ENCODE data around the gene ABL1. TPM values are rescaled to one million over a fixed set of nuclear protein-coding genes. Genes with fewer than 3 reads are reported as not detected.

The ABL1 gene
- total and polyA plus RNA-seq, 2 of the 13 experiments (the other 11 are each of a cell fraction or from before 2014, with no cell fraction given): 10.8 to 20.4 TPM

DNA sequence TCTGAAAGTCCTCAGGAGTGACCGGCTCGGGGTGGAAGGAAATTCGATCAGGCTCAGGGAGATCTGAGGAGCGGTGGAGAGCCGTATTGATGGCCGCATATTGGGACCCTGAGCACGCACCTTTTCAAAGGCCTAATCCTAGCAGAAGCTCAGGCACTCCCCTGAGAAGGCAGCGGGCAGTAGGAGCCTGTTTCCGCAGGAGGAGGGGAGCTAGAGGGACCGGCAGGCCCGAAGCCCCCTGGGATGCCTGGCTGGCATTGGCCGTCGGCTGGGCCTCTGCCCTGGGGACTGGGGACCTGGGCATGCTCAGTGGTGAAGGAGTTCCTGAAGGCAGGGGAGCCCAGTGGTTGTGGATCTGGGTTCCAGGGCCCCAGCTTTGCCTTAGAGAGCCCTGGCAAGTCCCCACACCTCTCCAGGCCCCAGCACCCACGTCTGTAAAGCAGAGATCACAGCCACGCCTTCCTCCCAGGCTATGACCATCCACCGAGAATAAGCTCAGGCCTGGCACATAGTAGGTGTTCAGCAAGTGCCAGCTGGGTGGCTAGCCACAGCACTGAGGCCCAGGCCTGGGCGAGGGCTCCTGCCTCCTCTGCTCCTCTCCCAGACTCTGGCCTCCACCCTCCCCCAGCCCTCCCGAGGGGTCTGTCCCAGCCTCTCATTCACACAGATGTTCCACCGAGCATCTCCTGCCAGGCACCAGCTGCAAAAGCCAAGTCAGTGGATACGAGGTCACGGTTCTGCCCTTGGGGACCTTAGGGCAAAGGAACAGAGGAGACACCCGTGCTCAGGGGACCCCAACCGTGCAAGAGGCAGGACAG is 78.8 kb downstream of the ABL1 start:
- in situ Hi-C loops (cut with HindIII; ENCODE audit: extremely low pct_ligation_motif_present, low pct_unique_long_range_greater_than_20kb): no loop called here
- Histone ChIP-seq H3K9me3 (ENCODE audit: low read length) (no peaks in the 10 kb centered on the region), H4K20me1 (ENCODE audit: insufficient read depth, low read length) (no peaks in the 10 kb centered on the region), H3K4me2 (ENCODE audit: low read depth, low read length) (no peak overlapping the region), H3K27me3 (ENCODE audit: control insufficient read depth in 1 of 2, insufficient read depth in 2 of 2, low read length in 2 of 2) (peaks cover 23 to 85% of the 10 kb centered on the region in 2 experiments; a peak in 4 of 5 replicates), H3K4me3 (replicated peaks in 1 of 3; ENCODE audit: insufficient read depth in 1 of 3, low read depth in 2 of 3, low read length in 3 of 3) (no peak overlapping the region), H3K9ac (ENCODE audit: insufficient read depth, low read depth, low read length) (no peak overlapping the region), H3K79me2 (ENCODE audit: insufficient read depth, low read length) (no peaks in the 10 kb centered on the region), H3K27ac (ENCODE audit: extremely low read length, insufficient read depth, low read length) (no peak overlapping the region), H2AFZ (ENCODE audit: low read length) (no peak overlapping the region), H3K4me1 (ENCODE audit: insufficient read depth, low read length) (no peaks in the 10 kb centered on the region), H3K36me3 (replicated peaks in 1 of 2; ENCODE audit: control insufficient read depth in 1 of 2, insufficient read depth in 2 of 2, low read length in 2 of 2) (no peaks in the 10 kb centered on the region)
- POLR2A ChIA-PET: no interaction called here
- intact Hi-C loops (cut with micrococcal nuclease; ENCODE audit: unreplicated experiment): no loop called here
- FAIRE-seq (no peak), ATAC-seq (no peak; the same call in 2 of the 3 replicates), DNase-seq (ENCODE audit: low spot score) (no peak)
- 27% methylated on average over 13 of the region's 23 CpGs for WGBS (ENCODE audit: low lambda C conversion rate)
- TF ChIP-seq ZKSCAN1 (IDR thresholded peaks at IDR 0.05; ENCODE audit: low read length): peak; percentile 49; the same call in 1 of the 2 replicates
- TF ChIP-seq, protein P1, sequence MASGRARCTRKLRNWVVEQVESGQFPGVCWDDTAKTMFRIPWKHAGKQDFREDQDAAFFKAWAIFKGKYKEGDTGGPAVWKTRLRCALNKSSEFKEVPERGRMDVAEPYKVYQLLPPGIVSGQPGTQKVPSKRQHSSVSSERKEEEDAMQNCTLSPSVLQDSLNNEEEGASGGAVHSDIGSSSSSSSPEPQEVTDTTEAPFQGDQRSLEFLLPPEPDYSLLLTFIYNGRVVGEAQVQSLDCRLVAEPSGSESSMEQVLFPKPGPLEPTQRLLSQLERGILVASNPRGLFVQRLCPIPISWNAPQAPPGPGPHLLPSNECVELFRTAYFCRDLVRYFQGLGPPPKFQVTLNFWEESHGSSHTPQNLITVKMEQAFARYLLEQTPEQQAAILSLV (CRISPR knock-in tag; IDR thresholded peaks at IDR 0.05; ENCODE audit: borderline replicate concordance): no peak
- CTCF ChIA-PET (ENCODE audit: low intra/inter-chr PET ratio, low total read pairs): no interaction called here
- no TSS peak for BruUV-seq (replicated peaks)

DNA sequence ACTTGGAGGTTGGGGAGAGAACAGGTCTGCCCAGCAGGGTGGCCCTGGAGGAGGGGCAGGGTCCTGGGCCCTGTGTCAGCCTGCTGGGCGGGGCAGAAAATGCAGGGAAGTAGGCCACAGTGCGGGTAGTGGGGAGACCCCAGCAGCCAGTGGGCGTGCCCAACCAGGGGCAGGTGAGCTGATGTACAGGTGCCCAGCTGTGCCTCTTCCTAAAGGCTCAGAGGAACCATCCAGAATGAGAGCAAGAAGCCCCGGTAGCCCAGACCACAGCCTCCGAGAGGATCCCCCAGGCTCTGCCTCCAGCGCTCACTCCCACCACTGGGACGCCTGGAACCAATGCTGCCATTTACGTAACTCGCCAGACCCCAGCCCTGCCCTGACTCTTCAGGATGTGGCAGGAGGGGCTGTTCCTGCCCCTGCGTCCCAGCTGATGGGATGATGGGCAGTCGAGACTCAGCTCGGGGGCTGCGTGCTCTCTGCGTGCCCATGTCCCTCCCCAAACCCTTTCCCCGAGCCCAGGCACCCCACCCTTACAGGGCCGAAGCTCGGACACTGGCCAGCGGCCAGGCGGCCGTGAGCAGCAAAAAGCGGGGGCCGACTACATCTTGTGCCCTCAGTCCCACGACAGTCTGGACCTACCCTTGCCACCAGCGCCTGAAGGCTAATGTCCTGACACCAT is 79.5 kb downstream of the ABL1 start:
- Histone ChIP-seq H3K27me3 (ENCODE audit: control insufficient read depth in 1 of 2, insufficient read depth in 2 of 2, low read length in 2 of 2) (peaks cover 29 to 87% of the 10 kb centered on the region in 2 experiments), H4K20me1 (ENCODE audit: insufficient read depth, low read length) (no peaks in the 10 kb centered on the region), H3K9me3 (ENCODE audit: low read length) (no peaks in the 10 kb centered on the region), H3K9ac (ENCODE audit: insufficient read depth, low read depth, low read length) (no peak overlapping the region), H3K4me3 (replicated peaks in 1 of 3; ENCODE audit: insufficient read depth in 1 of 3, low read depth in 2 of 3, low read length in 3 of 3) (no peak overlapping the region), H3K36me3 (replicated peaks in 1 of 2; ENCODE audit: control insufficient read depth in 1 of 2, insufficient read depth in 2 of 2, low read length in 2 of 2) (no peaks in the 10 kb centered on the region), H3K4me2 (ENCODE audit: low read depth, low read length) (no peak overlapping the region), H3K4me1 (ENCODE audit: insufficient read depth, low read length) (no peaks in the 10 kb centered on the region), H3K27ac (ENCODE audit: extremely low read length, insufficient read depth, low read length) (no peak overlapping the region), H2AFZ (ENCODE audit: low read length) (no peak overlapping the region), H3K79me2 (ENCODE audit: insufficient read depth, low read length) (no peaks in the 10 kb centered on the region)
- intact Hi-C loops (cut with micrococcal nuclease; ENCODE audit: unreplicated experiment): no loop called here
- FAIRE-seq (no peak), DNase-seq (ENCODE audit: low spot score) (no peak), ATAC-seq (peak; percentile 43)
- 47% methylated on average over 5 of the region's 24 CpGs for WGBS (ENCODE audit: low lambda C conversion rate)
- BruUV-seq (replicated peaks): no TSS peak
- TF ChIP-seq SP140L (CRISPR knock-in tag; IDR thresholded peaks at IDR 0.05; ENCODE audit: borderline replicate concordance) (no peak), BRCA1 (CRISPR knock-in tag; IDR thresholded peaks at IDR 0.05) (no peak), SRF (IDR thresholded peaks at IDR 0.05; ENCODE audit: low read depth, low read length) (no peak), SP1 (IDR thresholded peaks at IDR 0.05) (no peak), SP1 (CRISPR knock-in tag; IDR thresholded peaks at IDR 0.05) (no peak), RCOR2 (CRISPR knock-in tag; IDR thresholded peaks at IDR 0.05) (no peak), ZBTB10 (CRISPR knock-in tag; IDR thresholded peaks at IDR 0.05; ENCODE audit: borderline replicate concordance) (no peak), MYC (CRISPR knock-in tag; IDR thresholded peaks at IDR 0.05; ENCODE audit: borderline replicate concordance) (no peak), SALL2 (CRISPR knock-in tag; IDR thresholded peaks at IDR 0.05) (no peak)
- TF ChIP-seq, protein P2, sequence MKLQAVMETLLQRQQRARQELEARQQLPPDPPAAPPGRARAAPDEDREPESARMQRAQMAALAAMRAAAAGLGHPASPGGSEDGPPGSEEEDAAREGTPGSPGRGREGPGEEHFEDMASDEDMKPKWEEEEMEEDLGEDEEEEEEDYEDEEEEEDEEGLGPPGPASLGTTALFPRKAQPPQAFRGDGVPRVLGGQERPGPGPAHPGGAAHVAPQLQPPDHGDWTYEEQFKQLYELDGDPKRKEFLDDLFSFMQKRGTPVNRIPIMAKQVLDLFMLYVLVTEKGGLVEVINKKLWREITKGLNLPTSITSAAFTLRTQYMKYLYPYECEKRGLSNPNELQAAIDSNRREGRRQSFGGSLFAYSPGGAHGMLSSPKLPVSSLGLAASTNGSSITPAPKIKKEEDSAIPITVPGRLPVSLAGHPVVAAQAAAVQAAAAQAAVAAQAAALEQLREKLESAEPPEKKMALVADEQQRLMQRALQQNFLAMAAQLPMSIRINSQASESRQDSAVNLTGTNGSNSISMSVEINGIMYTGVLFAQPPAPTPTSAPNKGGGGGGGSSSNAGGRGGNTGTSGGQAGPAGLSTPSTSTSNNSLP (IDR thresholded peaks at IDR 0.05; ENCODE audit: low read depth, low read length): no peak
- in situ Hi-C loops (cut with HindIII; ENCODE audit: extremely low pct_ligation_motif_present, low pct_unique_long_range_greater_than_20kb): no loop called here
- POLR2A ChIA-PET: no interaction called here
- CTCF ChIA-PET (ENCODE audit: low intra/inter-chr PET ratio, low total read pairs): no interaction called here

Data from HepG2 (cell line).